ENCODE measurements around the gene OR9A2.
"Not testable (repeated sequence)": the region's sequence is repeated elsewhere in the genome, so short reads cannot be mapped to it uniquely, and the experiment has no call there.

OR9A2 gene

GRCh38 chr7:142978402-142978801 lies 48.5 kb downstream of the OR9A2 start:
- not testable (repeated sequence) for DNase-seq (ENCODE audit: low read depth in 4 of 4, low spot score in 1 of 4)
